Prostate gland (tissue), 2 donors: ENCODE data around the gene FIBCD1. TPM values are rescaled to one million over a fixed set of nuclear protein-coding genes. Genes with fewer than 3 reads are reported as not detected.

Experiments
- DNase-seq: peaks from one replicate; pipeline ENCODE4 v3.0.0-alpha.2; 2019; ENCODE audit warnings: low spot score
- H3K27ac ChIP-seq, 2 donors: fragments of 200-600 bp; sonication (generic); 2 replicates each; pipeline ENCODE4 v1.5.1; 2017 to 2019
- H3K27me3 ChIP-seq: fragments of 200-600 bp; sonication (generic); replicated peaks from 2 replicates; pipeline ENCODE4 v1.5.1; 2019; ENCODE audit not compliant: insufficient read depth
- H3K36me3 ChIP-seq, 2 donors: fragments of 200-600 bp; sonication (generic); 1 replicate in 1 of 2; 2 replicates in 1 of 2; pipeline versions ENCODE4 v1.5.1 to v1.8.1; 2017 to 2019
- H3K4me1 ChIP-seq: fragments of 200-600 bp; sonication (generic); replicated peaks from 2 replicates; pipeline ENCODE4 v1.5.1; 2019
- H3K4me3 ChIP-seq, 2 donors: fragments of 200-600 bp; sonication (generic); 2 replicates each; pipeline ENCODE4 v1.5.1; 2017 to 2019
- H3K9me3 ChIP-seq: fragments of 200-600 bp; sonication (generic); 2 replicates; pipeline ENCODE4 v1.5.1; 2017
- POLR2A ChIP-seq: fragments of 450-650 bp; IDR thresholded peaks from one replicate; pipeline ENCODE4 v1.6.1; 2016; ENCODE audit warnings: antibody characterized with exemption, mild to moderate bottlenecking
- POLR2AphosphoS5 ChIP-seq: sonication (generic); formaldehyde crosslinking; IDR thresholded peaks from one replicate; pipeline ENCODE4 v1.6.1; 2017; ENCODE audit warnings: antibody characterized with exemption
- WGBS: methylation state at CpG from one replicate; pipeline ENCODE4 v1.1.5; 2018; 5-methylcytosine and 5-hydroxymethylcytosine counted together
- intact Hi-C: fragments of 100-400 bp; cut with DNase I; formaldehyde crosslinking; loops from one replicate; pipeline ENCODE4 v1.14.2; 2022
- total RNA-seq, 2 donors: library from RNA; depleted of rRNA; stranded (reverse); fragments of >200 nt; gene quantifications; one replicate each; pipeline ENCODE4 v1.1.0, GENCODE V29; 2016
- TF ChIP-seq, protein P1 (sequence below), 4 experiments: fragments of 200-600 bp in 2 of 4; fragments of 450-650 bp in 2 of 4; sonication (generic) in 2 of 4; IDR thresholded peaks; 1 replicate in 3 of 4; 2 replicates in 1 of 4; pipeline ENCODE4 v1.5.1; 2016 to 2019; ENCODE audit warnings: antibody characterized with exemption in 4 of 4, mild to moderate bottlenecking in 2 of 4, moderate library complexity in 2 of 4

The FIBCD1 gene
- total RNA-seq, 2 donors from 2014 or later: 0.36 to 13.2 TPM

DNA sequence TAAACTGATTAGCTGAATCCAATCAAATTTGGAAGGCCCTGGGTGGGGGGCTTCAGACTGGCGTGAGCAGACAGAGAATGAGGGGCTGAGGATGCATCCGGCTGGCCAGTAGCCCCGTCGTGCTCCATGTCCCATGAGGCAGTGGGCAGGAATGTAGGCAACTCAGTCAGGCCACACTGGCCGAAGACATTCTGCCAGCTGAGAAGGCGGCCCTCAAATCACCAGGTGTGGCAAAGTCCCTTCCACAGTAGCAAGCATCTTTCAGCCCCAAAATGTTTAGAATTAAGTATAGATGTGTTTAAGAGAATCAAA is 44.3 kb upstream of the FIBCD1 start:
- H3K27me3 ChIP-seq: no peaks in the 10 kb centered on the region
- 83% methylated on average over 6 of the region's 6 CpGs for WGBS
- no peaks in the 10 kb centered on the region for H3K4me1 ChIP-seq
- H3K9me3 ChIP-seq: no peaks in the 10 kb centered on the region
- H3K27ac ChIP-seq: no peak overlapping the region
- TF ChIP-seq POLR2A (no peak), POLR2AphosphoS5 (no peak)
- TF ChIP-seq, protein P1, sequence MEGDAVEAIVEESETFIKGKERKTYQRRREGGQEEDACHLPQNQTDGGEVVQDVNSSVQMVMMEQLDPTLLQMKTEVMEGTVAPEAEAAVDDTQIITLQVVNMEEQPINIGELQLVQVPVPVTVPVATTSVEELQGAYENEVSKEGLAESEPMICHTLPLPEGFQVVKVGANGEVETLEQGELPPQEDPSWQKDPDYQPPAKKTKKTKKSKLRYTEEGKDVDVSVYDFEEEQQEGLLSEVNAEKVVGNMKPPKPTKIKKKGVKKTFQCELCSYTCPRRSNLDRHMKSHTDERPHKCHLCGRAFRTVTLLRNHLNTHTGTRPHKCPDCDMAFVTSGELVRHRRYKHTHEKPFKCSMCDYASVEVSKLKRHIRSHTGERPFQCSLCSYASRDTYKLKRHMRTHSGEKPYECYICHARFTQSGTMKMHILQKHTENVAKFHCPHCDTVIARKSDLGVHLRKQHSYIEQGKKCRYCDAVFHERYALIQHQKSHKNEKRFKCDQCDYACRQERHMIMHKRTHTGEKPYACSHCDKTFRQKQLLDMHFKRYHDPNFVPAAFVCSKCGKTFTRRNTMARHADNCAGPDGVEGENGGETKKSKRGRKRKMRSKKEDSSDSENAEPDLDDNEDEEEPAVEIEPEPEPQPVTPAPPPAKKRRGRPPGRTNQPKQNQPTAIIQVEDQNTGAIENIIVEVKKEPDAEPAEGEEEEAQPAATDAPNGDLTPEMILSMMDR (IDR thresholded peaks at IDR 0.05): no peak
- no peak overlapping the region for H3K4me3 ChIP-seq
- no peak for DNase-seq
- H3K36me3 ChIP-seq: no peaks in the 10 kb centered on the region
- intact Hi-C loops: no loop called here

DNA sequence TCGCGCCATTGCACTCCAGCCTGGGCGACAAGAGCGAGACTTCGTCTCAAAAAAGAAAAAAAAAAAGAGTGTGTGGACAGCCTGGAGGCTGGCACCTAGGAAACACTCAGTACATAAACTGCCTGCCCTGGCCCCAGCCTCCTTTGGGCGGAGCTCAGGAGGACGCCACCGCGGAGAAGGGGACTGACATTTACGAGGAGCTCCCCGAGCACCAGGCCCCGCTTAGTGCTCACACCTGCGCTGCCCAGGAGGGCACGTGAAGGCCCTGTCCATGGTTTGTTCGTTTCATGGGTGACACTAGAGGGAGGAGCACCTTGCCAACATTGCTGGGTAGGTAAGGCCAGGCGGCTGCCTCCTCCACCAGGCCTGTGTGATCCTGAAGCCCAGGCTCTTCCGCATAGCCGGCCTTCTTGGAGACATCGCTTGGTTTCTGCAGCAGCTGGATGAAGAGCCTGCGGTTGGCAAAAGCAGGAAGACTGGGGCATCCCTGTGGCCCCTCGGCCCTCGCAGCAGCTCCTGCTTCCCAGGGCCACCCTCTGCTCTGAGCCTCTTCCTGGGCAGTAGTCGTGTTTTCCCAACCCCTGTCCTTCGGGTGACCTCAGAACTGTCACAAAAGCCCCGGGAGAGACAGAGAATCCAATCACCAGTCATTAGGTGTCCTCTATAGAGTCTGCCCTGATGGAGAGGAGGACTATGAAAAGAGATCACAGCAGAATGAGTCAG is 43.8 kb upstream of the FIBCD1 start:
- Histone ChIP-seq H3K27me3 (no peaks in the 10 kb centered on the region), H3K27ac (no peak overlapping the region), H3K9me3 (no peaks in the 10 kb centered on the region), H3K36me3 (no peaks in the 10 kb centered on the region), H3K4me1 (no peaks in the 10 kb centered on the region), H3K4me3 (no peak overlapping the region)
- intact Hi-C loops: no loop called here
- 55% methylated on average over 20 of the region's 25 CpGs for WGBS
- no peak for TF ChIP-seq POLR2A
- no peak for DNase-seq

DNA sequence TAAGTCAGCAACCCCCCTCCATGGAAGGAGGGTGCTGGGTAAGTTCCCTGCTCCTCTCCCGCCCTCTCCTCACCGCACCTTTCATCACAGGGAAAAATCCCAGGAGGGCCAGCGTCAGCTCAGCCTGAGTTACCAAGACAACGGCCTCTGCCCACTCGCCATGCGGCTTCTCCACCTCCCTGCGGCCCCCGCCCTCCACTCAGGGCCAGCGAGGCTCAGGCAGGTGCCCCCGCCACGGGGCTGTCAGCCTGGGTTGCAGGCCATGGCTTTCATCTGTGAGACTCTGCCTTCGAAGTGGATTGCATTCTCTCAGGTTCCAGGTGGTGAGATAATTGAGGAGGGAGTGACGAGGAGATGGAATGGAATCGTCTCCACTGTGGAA is 42.7 kb upstream of the FIBCD1 start:
- Histone ChIP-seq H3K27me3 (no peaks in the 10 kb centered on the region), H3K36me3 (no peaks in the 10 kb centered on the region), H3K27ac (no peak overlapping the region), H3K4me3 (no peak overlapping the region), H3K4me1 (no peaks in the 10 kb centered on the region), H3K9me3 (no peaks in the 10 kb centered on the region)
- intact Hi-C loops: no loop called here
- TF ChIP-seq, protein P1 (IDR thresholded peaks at IDR 0.05): no peak
- TF ChIP-seq POLR2AphosphoS5: no peak
- TF ChIP-seq POLR2A: no peak
- no peak for DNase-seq
- WGBS: 61% methylated on average over 14 of the region's 14 CpGs

DNA sequence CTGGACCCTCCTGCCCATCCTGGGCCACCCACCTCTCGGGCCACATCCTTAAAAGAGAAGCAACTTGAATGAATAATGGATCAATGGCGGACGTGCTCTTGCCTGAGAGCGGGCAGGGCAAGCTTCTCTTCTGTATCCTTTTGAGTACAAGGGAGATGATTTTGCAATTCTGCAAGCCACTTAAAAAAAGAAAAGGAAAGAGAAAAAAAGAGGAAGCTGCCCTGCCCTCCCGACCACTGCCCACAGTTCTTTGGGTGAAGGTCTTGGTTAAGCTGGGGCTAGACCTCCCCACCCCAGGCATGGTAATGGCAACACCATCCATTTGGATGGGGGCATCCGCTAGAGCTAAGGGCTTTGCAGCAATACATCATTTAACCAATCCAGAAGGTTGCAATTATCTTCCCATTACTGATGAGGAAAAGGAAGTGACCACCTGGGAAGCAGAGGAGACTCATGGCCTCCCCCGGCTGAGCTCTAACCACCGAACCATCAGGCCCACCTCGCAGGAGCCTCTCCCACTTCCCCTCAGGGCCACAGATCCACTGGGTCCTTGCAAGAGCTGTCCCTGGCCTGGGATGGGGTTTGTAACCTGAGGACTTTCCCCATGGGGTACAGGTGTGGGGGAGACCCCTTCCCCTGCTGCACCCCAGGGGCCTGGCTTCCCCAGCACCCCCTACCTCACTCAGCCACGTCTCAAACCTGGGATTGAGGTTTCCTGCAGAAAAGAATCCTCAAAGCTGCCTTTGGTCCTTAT is 42.1 kb upstream of the FIBCD1 start:
- DNase-seq: no peak
- Histone ChIP-seq H3K36me3 (no peaks in the 10 kb centered on the region), H3K4me3 (no peak overlapping the region), H3K4me1 (no peaks in the 10 kb centered on the region), H3K9me3 (no peaks in the 10 kb centered on the region), H3K27ac (no peak overlapping the region), H3K27me3 (no peaks in the 10 kb centered on the region)
- no peak for TF ChIP-seq POLR2AphosphoS5
- TF ChIP-seq, protein P1 (IDR thresholded peaks at IDR 0.05): no peak
- no peak for TF ChIP-seq POLR2A
- intact Hi-C loops: no loop called here
- WGBS: 75% methylated on average over 10 of the region's 10 CpGs

DNA sequence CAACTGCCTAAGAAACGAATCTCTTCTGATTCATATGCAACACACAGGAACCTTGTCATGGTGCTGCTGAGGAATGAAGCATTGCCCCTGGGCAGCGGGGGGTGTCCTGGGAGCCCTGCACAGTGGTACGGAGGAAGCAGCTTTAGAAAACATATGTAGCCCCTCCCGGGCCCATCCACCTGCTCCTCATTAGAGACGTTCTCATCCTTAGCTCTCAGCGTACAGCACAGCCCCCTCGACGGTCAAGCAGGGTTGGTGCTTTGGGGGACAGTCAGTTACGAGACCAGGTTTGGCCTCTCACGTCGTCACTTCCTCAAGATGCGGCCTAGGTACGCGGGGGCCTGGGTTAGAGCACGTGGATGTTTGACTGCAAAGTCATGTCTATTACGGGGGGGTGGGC is 41.5 kb upstream of the FIBCD1 start:
- Histone ChIP-seq H3K36me3 (no peaks in the 10 kb centered on the region), H3K27me3 (no peaks in the 10 kb centered on the region), H3K27ac (no peak overlapping the region), H3K4me1 (no peaks in the 10 kb centered on the region), H3K4me3 (no peak overlapping the region), H3K9me3 (no peaks in the 10 kb centered on the region)
- WGBS: 75% methylated on average over 16 of the region's 16 CpGs
- intact Hi-C loops: no loop called here
- no peak for TF ChIP-seq POLR2A
- TF ChIP-seq, protein P1 (IDR thresholded peaks at IDR 0.05): no peak
- no peak for TF ChIP-seq POLR2AphosphoS5
- DNase-seq: no peak
